Left renal pelvis (tissue), 4 donors: ENCODE results near the gene TLDC2. TPM values are rescaled to one million over a fixed set of nuclear protein-coding genes. Genes with fewer than 3 reads are reported as not detected.

ENCODE experiments used
- DNase-seq, 4 donors: peaks; one replicate each; pipeline ENCODE4 v3.0.0-alpha.2; 2013; ENCODE audit warnings: low read depth in 4 of 4, low spot score in 3 of 4
- polyA plus RNA-seq, 4 donors: library from polyadenylated mRNA; unstranded; fragments of 120-200 nt; gene quantifications; one replicate each; pipeline ENCODE4 v1.2.1, GENCODE V29; 2013; ENCODE audit not compliant: insufficient read length in 4 of 4

Gene TLDC2
- polyA plus RNA-seq, 4 donors, result 0.72 to 6.4 (median 2.5) TPM

GRCh38 chr20:36849333-36850065 is 26.4 kb upstream of the TLDC2 start:
- no peak for DNase-seq

GRCh38 chr20:36850759-36851158 is 25.2 kb upstream of the TLDC2 start:
- no peak for DNase-seq

- no peak for DNase-seq
Observed at GRCh38 chr20:36851490-36851889, 24.4 kb upstream of the TLDC2 start.

GRCh38 chr20:36852187-36852586 is 23.8 kb upstream of the TLDC2 start:
- DNase-seq, result no peak

- DNase-seq, result no peak
Observed at GRCh38 chr20:36854348-36855240, 21.3 kb upstream of the TLDC2 start.

- no peak for DNase-seq
Observed at GRCh38 chr20:36855241-36855657, 20.7 kb upstream of the TLDC2 start.

- DNase-seq, result no peak
Observed at GRCh38 chr20:36856195-36856594, 19.7 kb upstream of the TLDC2 start.

- DNase-seq, result no peak
Observed at GRCh38 chr20:36856691-36857635, 19.0 kb upstream of the TLDC2 start.

GRCh38 chr20:36859282-36859555 is 16.7 kb upstream of the TLDC2 start:
- no peak for DNase-seq

GRCh38 chr20:36859700-36860330 is 16.1 kb upstream of the TLDC2 start:
- DNase-seq, result no peak

- no peak for DNase-seq
Observed at GRCh38 chr20:36860339-36860738, 15.6 kb upstream of the TLDC2 start.

- DNase-seq, result no peak
Observed at GRCh38 chr20:36860811-36861624, 14.9 kb upstream of the TLDC2 start.

GRCh38 chr20:36861625-36861874 is 14.4 kb upstream of the TLDC2 start:
- DNase-seq, result no peak

- peak in 3 of 4 donors; percentile 54 to 69 (median 66) for DNase-seq
Observed at GRCh38 chr20:36861875-36862801, 13.8 kb upstream of the TLDC2 start.

- no peak for DNase-seq
Observed at GRCh38 chr20:36862857-36863668, 12.9 kb upstream of the TLDC2 start.

GRCh38 chr20:36865076-36865860 is 10.7 kb upstream of the TLDC2 start:
- no peak for DNase-seq

- no peak for DNase-seq
Observed at GRCh38 chr20:36865861-36866149, 10.1 kb upstream of the TLDC2 start.
